SK-N-MC (cell line): ENCODE data around the gene RPGRIP1L.

Experiments
- DNase-seq: peaks from one replicate; pipeline ENCODE4 v3.0.0-alpha.2; 2011; ENCODE audit warnings: low read depth, low spot score
- H3K27ac ChIP-seq: fragments of 200-600 bp; sonication (generic); 2 replicates; pipeline ENCODE4 v1.5.1; 2016; ENCODE audit warnings: mixed run types
- H3K36me3 ChIP-seq: fragments of 200-600 bp; sonication (generic); 2 replicates; pipeline ENCODE4 v1.6.1; 2017; ENCODE audit warnings: antibody characterized with exemption, low read length, mixed read lengths; ENCODE audit not compliant: insufficient read depth
- H3K4me3 ChIP-seq: fragments of 200-600 bp; sonication (generic); 2 replicates; pipeline ENCODE4 v1.5.1; 2016
- H3K9ac ChIP-seq: fragments of 200-600 bp; sonication (generic); 2 replicates; pipeline ENCODE4 v1.8.0; 2017; ENCODE audit warnings: mixed run types, mixed read lengths; ENCODE audit not compliant: insufficient read length
- H3K9me3 ChIP-seq: fragments of 200-600 bp; sonication (generic); 2 replicates; pipeline ENCODE4 v1.6.1; 2017; ENCODE audit warnings: low read depth, mild to moderate bottlenecking, antibody characterized with exemption, low read length, moderate library complexity, mixed read lengths
- EZH2 ChIP-seq: fragments of 200-600 bp; sonication (generic); IDR thresholded peaks from one replicate; pipeline ENCODE4 v1.6.1; 2017; ENCODE audit warnings: antibody characterized with exemption
- FOXP2 ChIP-seq: optimal IDR thresholded peaks from 2 replicates; pipeline ENCODE3; 2011; ENCODE audit warnings: mild to moderate bottlenecking, moderate library complexity; ENCODE audit not compliant: insufficient read depth; ENCODE audit errors: extremely low read length, control extremely low read depth
- POLR2AphosphoS5 ChIP-seq: IDR thresholded peaks from 2 replicates; pipeline ENCODE4 v1.6.1; 2012; ENCODE audit warnings: mild to moderate bottlenecking, low read depth, low read length, borderline replicate concordance

RPGRIP1L gene

DNA sequence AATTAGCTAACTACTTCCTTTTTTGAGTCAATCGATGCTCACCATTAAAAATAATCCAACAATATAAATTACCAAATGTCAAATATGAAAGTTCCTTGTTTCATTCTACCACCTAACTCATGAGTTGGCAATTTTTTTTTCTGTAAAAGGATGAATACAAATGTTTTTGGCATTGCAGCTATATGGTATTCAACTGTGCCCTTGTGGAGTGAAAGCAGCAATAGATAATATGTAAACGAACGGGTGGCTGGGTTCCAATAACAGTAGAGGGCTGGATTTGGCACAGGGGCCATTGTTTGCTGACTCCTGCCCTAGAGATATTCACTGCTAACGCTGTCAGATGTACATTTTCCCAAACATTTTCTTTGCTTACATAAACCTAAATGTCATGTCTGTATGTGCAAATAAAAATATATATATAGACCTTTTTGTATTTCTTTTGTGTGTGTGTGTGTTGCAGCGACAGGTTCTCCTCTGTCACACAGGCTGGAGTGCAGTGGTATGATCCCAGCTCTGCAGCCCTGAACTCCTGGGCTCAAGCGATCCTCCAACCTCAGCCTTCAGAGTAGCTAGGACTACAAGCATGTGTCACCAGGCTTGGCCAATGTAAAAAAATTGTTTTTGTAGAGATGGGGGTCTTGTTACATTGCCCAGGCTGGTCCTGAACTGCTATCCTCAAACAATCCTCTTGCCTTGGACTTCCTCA, 73.9 kb downstream of the RPGRIP1L start:
- H3K9ac ChIP-seq, result no peak overlapping the region
- DNase-seq, result no peak
- no peak overlapping the region for H3K4me3 ChIP-seq

DNA sequence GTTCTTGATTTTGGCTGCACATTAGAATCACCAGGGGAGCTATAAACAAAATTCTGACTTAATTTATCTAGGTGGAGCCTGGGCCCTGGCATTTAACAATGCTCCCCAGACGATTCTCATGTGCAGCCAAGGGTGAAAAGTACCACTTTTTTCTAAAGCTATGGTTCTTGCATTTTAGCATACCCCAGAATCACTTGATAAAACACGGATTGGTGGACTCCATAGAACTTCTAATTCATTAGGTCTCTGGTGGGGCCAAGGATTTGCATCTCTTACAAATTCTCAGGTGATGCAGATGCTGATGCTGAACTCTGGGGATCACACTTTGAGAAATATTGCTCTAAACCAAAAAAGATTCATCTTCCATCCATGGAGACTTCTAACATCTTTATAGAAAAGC, 74.5 kb downstream of the RPGRIP1L start:
- Histone ChIP-seq H3K36me3 (no peaks in the 10 kb centered on the region), H3K9ac (no peak overlapping the region), H3K27ac (no peak overlapping the region), H3K4me3 (no peak overlapping the region), H3K9me3 (no peaks in the 10 kb centered on the region)
- DNase-seq, result no peak
- TF ChIP-seq POLR2AphosphoS5 (no peak), EZH2 (no peak), FOXP2 (no peak)

More for the DNA sequence above, 73.9 kb downstream of the RPGRIP1L start:
- Histone ChIP-seq H3K27ac (no peak overlapping the region), H3K36me3 (no peaks in the 10 kb centered on the region), H3K9me3 (no peaks in the 10 kb centered on the region)
- TF ChIP-seq FOXP2 (no peak), POLR2AphosphoS5 (no peak), EZH2 (no peak)

DNA sequence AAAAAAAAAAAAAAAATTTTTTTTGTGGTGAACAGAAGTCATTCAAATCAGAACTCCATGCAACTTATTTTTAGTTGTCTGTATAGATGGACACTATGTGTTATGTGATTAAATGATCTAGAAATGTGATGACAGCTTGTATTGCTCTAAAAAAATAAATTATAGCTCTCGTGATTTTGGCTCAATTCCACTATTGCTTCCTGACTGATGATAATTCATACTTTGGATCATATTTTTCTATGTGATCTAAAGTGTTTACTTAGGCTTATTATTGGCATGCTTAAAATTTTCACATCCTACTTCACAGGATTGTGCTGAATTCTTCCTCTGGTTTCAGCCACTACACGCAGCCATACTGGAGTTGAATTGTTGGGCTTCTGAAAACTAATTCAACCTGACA, 76.8 kb downstream of the RPGRIP1L start:
- TF ChIP-seq POLR2AphosphoS5 (no peak), EZH2 (no peak), FOXP2 (no peak)
- DNase-seq, result no peak
- H3K4me3 ChIP-seq, result no peak overlapping the region
- no peaks in the 10 kb centered on the region for H3K9me3 ChIP-seq
- no peak overlapping the region for H3K9ac ChIP-seq
- no peaks in the 10 kb centered on the region for H3K36me3 ChIP-seq
- H3K27ac ChIP-seq, result no peak overlapping the region

DNA sequence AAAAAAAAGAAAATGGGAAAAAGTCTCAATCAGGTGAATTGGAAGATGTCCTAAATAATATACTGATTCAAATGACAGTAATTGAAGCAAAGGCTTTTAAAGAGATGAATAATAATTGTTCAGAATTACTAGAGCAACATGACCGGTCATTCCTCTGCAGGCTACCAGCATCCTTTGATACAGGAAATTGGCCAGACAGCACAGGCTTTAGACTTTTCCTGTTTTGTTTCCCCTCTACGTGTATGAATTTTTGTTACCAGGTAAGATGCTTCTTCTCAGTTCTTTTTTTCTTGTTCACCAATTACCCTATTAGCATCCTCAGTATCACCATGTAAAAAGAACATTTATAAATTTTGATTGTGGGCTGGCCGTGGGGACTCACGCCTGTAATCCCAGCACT, 77.5 kb downstream of the RPGRIP1L start:
- Histone ChIP-seq H3K9me3 (no peaks in the 10 kb centered on the region), H3K27ac (no peak overlapping the region), H3K36me3 (no peaks in the 10 kb centered on the region), H3K4me3 (no peak overlapping the region), H3K9ac (no peak overlapping the region)
- no peak for DNase-seq
- TF ChIP-seq EZH2, result no peak

DNA sequence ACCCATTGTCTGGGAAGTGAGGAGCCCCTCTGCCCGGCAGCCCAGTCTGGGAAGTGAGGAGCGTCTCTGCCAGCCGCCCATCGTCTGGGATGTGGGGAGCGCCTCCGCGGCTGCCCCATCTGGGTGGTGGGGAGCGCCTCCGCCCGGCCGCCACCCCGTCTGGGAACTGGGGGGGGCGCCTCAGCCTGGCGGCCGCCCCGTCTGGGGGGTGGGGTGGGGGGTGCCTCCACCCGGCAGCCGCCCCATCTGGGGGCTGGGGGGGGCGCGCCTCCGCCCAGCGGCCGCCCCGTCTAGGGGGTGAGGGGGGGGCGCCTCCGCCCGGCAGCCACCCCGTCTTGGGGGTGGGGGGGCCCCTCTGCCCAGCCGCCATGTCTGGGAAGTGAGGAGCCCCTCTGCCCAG, 78.4 kb downstream of the RPGRIP1L start:
- Histone ChIP-seq H3K27ac (no peak overlapping the region), H3K4me3 (no peak overlapping the region), H3K9ac (no peak overlapping the region), H3K9me3 (no peaks in the 10 kb centered on the region), H3K36me3 (no peaks in the 10 kb centered on the region)
- no peak for DNase-seq
- no peak for TF ChIP-seq POLR2AphosphoS5
- TF ChIP-seq EZH2, result no peak
- no peak for TF ChIP-seq FOXP2

DNA sequence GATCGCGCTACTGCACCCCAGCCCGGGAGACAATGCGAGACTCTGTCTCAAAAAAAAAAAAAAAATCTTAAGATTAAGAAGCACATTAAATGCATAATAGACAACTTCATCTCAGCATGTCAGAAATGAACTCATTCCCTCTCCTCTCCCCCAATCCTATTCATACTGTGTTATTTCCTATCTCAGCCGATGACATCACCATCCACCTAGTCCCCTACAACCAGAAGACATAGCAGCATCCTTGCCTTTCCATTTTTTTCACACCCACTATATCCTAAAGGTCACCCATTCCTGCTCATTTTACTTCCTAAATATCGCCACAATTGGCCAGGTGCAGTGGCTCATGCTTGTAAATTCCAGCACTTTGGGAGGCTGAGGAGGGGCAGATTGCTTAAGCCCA, 81.3 kb downstream of the RPGRIP1L start:
- Histone ChIP-seq H3K27ac (no peak overlapping the region), H3K9me3 (no peaks in the 10 kb centered on the region), H3K4me3 (no peak overlapping the region), H3K36me3 (no peaks in the 10 kb centered on the region), H3K9ac (no peak overlapping the region)
- DNase-seq, result no peak
- TF ChIP-seq EZH2, result no peak
- no peak for TF ChIP-seq POLR2AphosphoS5
- no peak for TF ChIP-seq FOXP2

DNA sequence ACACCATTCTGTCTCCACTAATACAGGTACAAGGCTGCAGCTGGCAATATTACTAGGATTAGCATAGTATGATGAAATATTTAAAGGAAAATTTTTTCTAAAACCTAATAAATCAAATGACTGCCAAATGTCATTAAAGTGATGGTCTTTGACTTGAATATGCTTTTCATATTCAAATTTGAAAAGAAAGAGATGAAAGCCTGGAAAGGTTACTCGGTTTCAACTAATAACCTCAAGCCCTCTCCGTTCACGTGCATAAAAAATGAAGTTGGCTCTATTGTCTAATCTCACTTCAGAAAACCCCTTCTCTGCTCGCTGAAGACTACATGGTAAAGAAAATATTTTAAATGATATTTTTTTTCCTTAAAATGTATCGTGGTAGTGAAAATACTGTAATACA, 83.2 kb downstream of the RPGRIP1L start:
- H3K9me3 ChIP-seq, result no peaks in the 10 kb centered on the region
- no peak overlapping the region for H3K27ac ChIP-seq
- DNase-seq, result no peak
- H3K36me3 ChIP-seq, result no peaks in the 10 kb centered on the region
- no peak for TF ChIP-seq POLR2AphosphoS5
- no peak for TF ChIP-seq EZH2
- no peak for TF ChIP-seq FOXP2
- no peak overlapping the region for H3K4me3 ChIP-seq
- no peak overlapping the region for H3K9ac ChIP-seq

DNA sequence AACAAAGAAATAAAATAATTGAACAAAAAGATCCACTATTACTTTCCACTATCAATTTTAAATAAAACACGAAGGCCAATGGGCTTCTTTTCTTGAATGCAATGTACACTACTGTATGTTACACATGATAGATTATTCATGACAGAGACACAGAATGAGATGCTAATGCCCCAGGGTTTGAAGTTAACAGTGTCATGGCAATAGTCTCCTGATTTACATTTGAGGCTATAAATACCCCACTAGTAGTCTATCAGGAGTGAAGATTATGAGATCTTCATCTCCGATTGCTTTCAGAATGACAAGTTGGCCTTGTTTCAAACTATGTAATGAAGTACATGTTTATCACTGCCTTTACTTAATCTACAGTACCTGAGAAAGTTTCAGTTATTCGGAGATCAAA, 84.4 kb downstream of the RPGRIP1L start:
- Histone ChIP-seq H3K9ac (no peak overlapping the region), H3K9me3 (no peaks in the 10 kb centered on the region), H3K4me3 (no peak overlapping the region), H3K27ac (no peak overlapping the region), H3K36me3 (no peaks in the 10 kb centered on the region)
- TF ChIP-seq POLR2AphosphoS5 (no peak), EZH2 (no peak), FOXP2 (no peak)
- DNase-seq, result no peak

DNA sequence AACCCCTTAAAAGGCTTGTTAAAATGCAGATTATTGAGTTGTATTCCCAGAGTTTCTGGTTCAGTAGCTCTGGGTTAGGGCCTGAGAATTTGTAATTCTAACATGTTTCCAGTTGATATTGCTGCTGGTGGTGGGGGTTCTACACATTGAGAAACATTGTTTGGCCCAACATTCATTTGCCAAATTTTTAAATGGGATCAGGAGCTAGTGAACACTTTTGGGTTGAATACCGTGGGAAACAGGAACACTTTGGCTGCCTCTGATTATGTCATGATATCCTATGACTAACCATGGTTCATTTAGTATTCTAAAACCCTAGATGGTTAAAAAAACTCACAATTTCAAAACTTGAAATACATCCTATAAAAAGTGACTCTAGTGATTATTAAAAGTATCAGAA, 89.3 kb downstream of the RPGRIP1L start:
- no peak for DNase-seq
- Histone ChIP-seq H3K9ac (no peak overlapping the region), H3K27ac (no peak overlapping the region), H3K36me3 (no peaks in the 10 kb centered on the region), H3K9me3 (no peaks in the 10 kb centered on the region), H3K4me3 (no peak overlapping the region)
- TF ChIP-seq POLR2AphosphoS5, result no peak
- TF ChIP-seq FOXP2, result no peak
- no peak for TF ChIP-seq EZH2
